GM21825 (cell line): Measurements from ENCODE around the gene STXBP2.
"Not testable (repeated sequence)": the region's sequence is repeated elsewhere in the genome, so short reads cannot be mapped to it uniquely, and the experiment has no call there.

Experiments used
- ATAC-seq: cut with Tn5 transposase; IDR thresholded peaks from one replicate; pipeline ENCODE4 v1.9.1; 2021; ENCODE audit warnings: mild to moderate bottlenecking, moderate library complexity; ENCODE audit not compliant: unreplicated experiment

Gene STXBP2

GRCh38 chr19:7631577-7631976, 5.3 kb upstream of the STXBP2 start:
- no peak for ATAC-seq

GRCh38 chr19:7632340-7633203, 4.3 kb upstream of the STXBP2 start:
- no peak for ATAC-seq

GRCh38 chr19:7633698-7634097, 3.2 kb upstream of the STXBP2 start, which contains the start of gene PCP2:
TSS of gene PCP2 (minus strand) at chr19:7633719. CDS start at chr19:7633457, 262 bp downstream.
- no peak for ATAC-seq

GRCh38 chr19:7635670-7636069, 1.2 kb upstream of the STXBP2 start:
- no peak for ATAC-seq

- ATAC-seq: no peak
These were observed 606 bp upstream of the STXBP2 start for GRCh38 chr19:7636317-7636690.

GRCh38 chr19:7637374-7638256, 705 bp downstream of the STXBP2 start:
- no peak for ATAC-seq

GRCh38 chr19:7638802-7639465, 2.0 kb downstream of the STXBP2 start:
- no peak for ATAC-seq

GRCh38 chr19:7639863-7640348, 3.0 kb downstream of the STXBP2 start:
- no peak for ATAC-seq

GRCh38 chr19:7640803-7641202, 3.9 kb downstream of the STXBP2 start:
- ATAC-seq: no peak

- no peak for ATAC-seq
These were observed 4.7 kb downstream of the STXBP2 start for GRCh38 chr19:7641290-7642276.

- ATAC-seq: no peak
These were observed 5.6 kb downstream of the STXBP2 start for GRCh38 chr19:7642295-7643030.

GRCh38 chr19:7643031-7643415, 6.1 kb downstream of the STXBP2 start:
- ATAC-seq: no peak

GRCh38 chr19:7643629-7644549, 7.0 kb downstream of the STXBP2 start:
- not testable (repeated sequence) for ATAC-seq

GRCh38 chr19:7644550-7644877, 7.6 kb downstream of the STXBP2 start:
- ATAC-seq: no peak

GRCh38 chr19:7645163-7645562, 8.3 kb downstream of the STXBP2 start:
- no peak for ATAC-seq

- no peak for ATAC-seq
These were observed 8.9 kb downstream of the STXBP2 start for GRCh38 chr19:7645656-7646425.

- no peak for ATAC-seq
These were observed 9.5 kb downstream of the STXBP2 start for GRCh38 chr19:7646426-7646700.

GRCh38 chr19:7647156-7647555, 10.2 kb downstream of the STXBP2 start:
- no peak for ATAC-seq
